ENCODE results near the gene ZFP92. TPM values are rescaled to one million over a fixed set of nuclear protein-coding genes. Genes with fewer than 3 reads are reported as not detected.

The ZFP92 gene
- total and polyA plus RNA-seq, 2 donors (not counting 1 experiment from before 2014, with no cell fraction given) = 0.06 to 0.17 TPM

DNA sequence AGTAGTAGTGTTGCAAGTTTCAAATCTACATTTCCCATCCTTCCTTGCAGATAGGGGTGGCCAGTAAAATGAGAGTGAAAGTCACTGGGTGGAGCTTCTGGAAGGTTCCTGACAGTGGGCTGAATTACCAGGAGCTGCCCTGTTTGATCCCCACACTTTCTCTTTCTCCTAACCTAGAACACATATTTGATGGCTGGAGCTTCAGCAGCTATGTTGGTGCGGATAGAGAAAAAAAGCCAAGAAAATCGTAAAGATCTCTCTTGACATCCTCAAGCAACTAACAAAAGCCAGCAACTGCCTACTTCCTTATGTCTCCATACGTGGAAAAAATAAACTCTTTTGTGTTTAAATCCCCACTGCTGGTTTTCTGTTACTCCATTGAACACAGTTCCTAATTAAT is 45.2 kb upstream of the ZFP92 start:
- no peak overlapping the region for H3K27ac ChIP-seq (ENCODE audit: insufficient read depth, low read length)
- H3K4me1 ChIP-seq (ENCODE audit: control insufficient read depth, extremely low read depth, insufficient read depth, low read length) = no peaks in the 10 kb centered on the region
- H3K9ac ChIP-seq (ENCODE audit: insufficient read depth, low read length) = no peak overlapping the region
- no peak overlapping the region for H3K4me2 ChIP-seq (ENCODE audit: extremely low read depth, insufficient read depth, low read length)
- no peaks in the 10 kb centered on the region for H3K27me3 ChIP-seq (ENCODE audit: control insufficient read depth, insufficient read depth, low read length)
- H3K36me3 ChIP-seq (ENCODE audit: control insufficient read depth, insufficient read depth, low read length) = no peaks in the 10 kb centered on the region
- no peaks in the 10 kb centered on the region for H3K9me3 ChIP-seq (ENCODE audit: control insufficient read depth, insufficient read depth, low read depth, low read length)
- TF ChIP-seq EZH2 (IDR thresholded peaks at IDR 0.05; ENCODE audit: low read length, missing control alignments) (no peak), CTCF (conservative IDR thresholded peaks at IDR 0.05 in 1 of 2, IDR thresholded peaks at IDR 0.05 in 1 of 2; ENCODE audit: low read depth in 1 of 2, low read length in 2 of 2) (no peak)
- DNase-seq (ENCODE audit: low read depth in 2 of 2) = no peak
- H3K4me3 ChIP-seq (replicated peaks in 1 of 4; ENCODE audit: control extremely low read depth in 1 of 4, insufficient read depth in 1 of 4, low read depth in 3 of 4, low read length in 4 of 4) = no peak overlapping the region
- H2AFZ ChIP-seq (ENCODE audit: low read length) = no peak overlapping the region
- no peaks in the 10 kb centered on the region for H4K20me1 ChIP-seq (ENCODE audit: control insufficient read depth, extremely low read depth, insufficient read depth, low read length)
- H3K79me2 ChIP-seq (ENCODE audit: control insufficient read depth, insufficient read depth, low read length) = no peaks in the 10 kb centered on the region

DNA sequence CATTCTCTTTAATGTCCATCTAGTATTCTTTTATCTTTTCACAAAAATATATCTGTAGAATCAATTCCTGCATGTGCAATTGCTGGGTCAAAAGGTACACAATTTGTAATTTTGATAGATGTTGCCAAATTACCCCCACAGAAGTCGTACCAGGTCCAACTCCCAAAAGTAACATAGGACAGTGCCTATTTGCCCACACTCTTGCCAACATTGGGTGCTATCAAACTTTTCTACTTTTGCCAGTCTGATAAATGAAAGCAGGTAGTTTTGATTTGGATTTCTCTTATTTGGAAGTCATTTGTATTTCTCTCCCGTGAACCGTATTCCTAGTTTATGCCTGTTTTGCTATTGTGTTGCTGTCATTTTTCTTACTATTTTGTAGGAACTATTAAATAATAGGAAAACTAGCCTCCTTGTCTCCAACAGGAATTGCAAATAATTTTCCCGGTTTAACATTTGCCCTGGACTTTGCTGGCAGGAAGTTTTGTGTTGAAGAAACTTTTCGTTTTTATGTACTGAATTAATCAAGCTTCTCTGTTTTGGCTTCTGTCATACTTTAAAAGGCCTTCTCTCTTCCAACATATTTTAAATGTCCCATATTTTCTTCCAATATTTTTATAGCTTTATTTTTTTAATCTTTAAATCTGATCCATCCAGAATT is 44.3 kb upstream of the ZFP92 start:
- no peak overlapping the region for H3K4me2 ChIP-seq (ENCODE audit: extremely low read depth, insufficient read depth, low read length)
- H3K79me2 ChIP-seq (ENCODE audit: control insufficient read depth, insufficient read depth, low read length) = no peaks in the 10 kb centered on the region
- no peaks in the 10 kb centered on the region for H3K4me1 ChIP-seq (ENCODE audit: control insufficient read depth, extremely low read depth, insufficient read depth, low read length)
- no peak overlapping the region for H3K9ac ChIP-seq (ENCODE audit: insufficient read depth, low read length)
- no peak overlapping the region for H2AFZ ChIP-seq (ENCODE audit: low read length)
- TF ChIP-seq CTCF (conservative IDR thresholded peaks at IDR 0.05 in 1 of 2, IDR thresholded peaks at IDR 0.05 in 1 of 2; ENCODE audit: low read depth in 1 of 2, low read length in 2 of 2) (no peak), EZH2 (IDR thresholded peaks at IDR 0.05; ENCODE audit: low read length, missing control alignments) (no peak)
- no peaks in the 10 kb centered on the region for H4K20me1 ChIP-seq (ENCODE audit: control insufficient read depth, extremely low read depth, insufficient read depth, low read length)
- H3K27me3 ChIP-seq (ENCODE audit: control insufficient read depth, insufficient read depth, low read length) = no peaks in the 10 kb centered on the region
- no peak overlapping the region for H3K4me3 ChIP-seq (replicated peaks in 1 of 4; ENCODE audit: control extremely low read depth in 1 of 4, insufficient read depth in 1 of 4, low read depth in 3 of 4, low read length in 4 of 4)
- H3K36me3 ChIP-seq (ENCODE audit: control insufficient read depth, insufficient read depth, low read length) = no peaks in the 10 kb centered on the region
- DNase-seq (ENCODE audit: low read depth in 2 of 2) = no peak
- H3K9me3 ChIP-seq (ENCODE audit: control insufficient read depth, insufficient read depth, low read depth, low read length) = no peaks in the 10 kb centered on the region
- no peak overlapping the region for H3K27ac ChIP-seq (ENCODE audit: insufficient read depth, low read length)

GRCh38 chrX:153370293-153371055 is 40.8 kb upstream of the ZFP92 start:
- Histone ChIP-seq H3K27ac (ENCODE audit: insufficient read depth, low read length) (no peak overlapping the region), H3K36me3 (ENCODE audit: control insufficient read depth, insufficient read depth, low read length) (no peaks in the 10 kb centered on the region), H3K4me1 (ENCODE audit: control insufficient read depth, extremely low read depth, insufficient read depth, low read length) (no peaks in the 10 kb centered on the region), H3K79me2 (ENCODE audit: control insufficient read depth, insufficient read depth, low read length) (no peaks in the 10 kb centered on the region), H3K4me3 (replicated peaks in 1 of 4; ENCODE audit: control extremely low read depth in 1 of 4, insufficient read depth in 1 of 4, low read depth in 3 of 4, low read length in 4 of 4) (no peak overlapping the region), H3K9me3 (ENCODE audit: control insufficient read depth, insufficient read depth, low read depth, low read length) (no peaks in the 10 kb centered on the region), H2AFZ (ENCODE audit: low read length) (no peak overlapping the region), H3K9ac (ENCODE audit: insufficient read depth, low read length) (no peak overlapping the region), H4K20me1 (ENCODE audit: control insufficient read depth, extremely low read depth, insufficient read depth, low read length) (no peaks in the 10 kb centered on the region), H3K27me3 (ENCODE audit: control insufficient read depth, insufficient read depth, low read length) (no peaks in the 10 kb centered on the region), H3K4me2 (ENCODE audit: extremely low read depth, insufficient read depth, low read length) (no peak overlapping the region)
- DNase-seq (ENCODE audit: low read depth in 2 of 2) = peak in 1 of 2 donors; percentile 3
- TF ChIP-seq CTCF (conservative IDR thresholded peaks at IDR 0.05 in 1 of 2, IDR thresholded peaks at IDR 0.05 in 1 of 2; ENCODE audit: low read depth in 1 of 2, low read length in 2 of 2) = no peak
- no peak for TF ChIP-seq EZH2 (IDR thresholded peaks at IDR 0.05; ENCODE audit: low read length, missing control alignments)
